ENCODE measurements around the gene VSIR.

VSIR gene

GRCh38 chr10:71753960-71754505, 19.3 kb downstream of the VSIR start:
- H3K27ac ChIP-seq: no peak overlapping the region
- DNase-seq (ENCODE audit: low spot score): no peak
- CTCF ChIA-PET: no interaction called here
- TF ChIP-seq CTCF (conservative IDR thresholded peaks at IDR 0.05; ENCODE audit: low read depth): no peak
- POLR2A ChIA-PET (ENCODE audit: low non-redundant PET): no interaction called here

GRCh38 chr10:71753091-71753959, 20.0 kb downstream of the VSIR start:
- peak overlapping the region; percentile 8; the same call in 1 of the 2 replicates for H3K27ac ChIP-seq
- ChIA-PET CTCF (interaction anchor here (0.9 kb wide), 1 partner anchor 21 kb away, joined by 3 read pairs; no protein-coding TSS in a partner anchor), POLR2A (ENCODE audit: low non-redundant PET) (no interaction called here)
- no peak for DNase-seq (ENCODE audit: low spot score)
- TF ChIP-seq CTCF (conservative IDR thresholded peaks at IDR 0.05; ENCODE audit: low read depth): no peak

- ChIA-PET POLR2A (ENCODE audit: low non-redundant PET) (no interaction called here), CTCF (interaction anchor here (0.5 to 0.9 kb wide), 3 partner anchors 20 to 106 kb away, joined by 3 to 5 read pairs (median 3); no protein-coding TSS in a partner anchor)
- no peak for DNase-seq (ENCODE audit: low spot score)
- peak overlapping the region; percentile 8; the same call in 1 of the 2 replicates for H3K27ac ChIP-seq
- TF ChIP-seq CTCF (conservative IDR thresholded peaks at IDR 0.05; ENCODE audit: low read depth): no peak
These were observed 20.8 kb downstream of the VSIR start for GRCh38 chr10:71752391-71753090.

- CTCF ChIA-PET: interaction anchor here (0.5 to 0.7 kb wide), 2 partner anchors 52 to 106 kb away, joined by 3 to 5 read pairs; no protein-coding TSS in a partner anchor
- no peak for TF ChIP-seq CTCF (conservative IDR thresholded peaks at IDR 0.05; ENCODE audit: low read depth)
- POLR2A ChIA-PET (ENCODE audit: low non-redundant PET): no interaction called here
- DNase-seq (ENCODE audit: low spot score): no peak
- H3K27ac ChIP-seq: no peak overlapping the region
These were observed 21.6 kb downstream of the VSIR start for GRCh38 chr10:71751515-71752224.

GRCh38 chr10:71750986-71751385, 22.3 kb downstream of the VSIR start:
- no peak for TF ChIP-seq CTCF (conservative IDR thresholded peaks at IDR 0.05; ENCODE audit: low read depth)
- no peak for DNase-seq (ENCODE audit: low spot score)
- H3K27ac ChIP-seq: no peak overlapping the region
- ChIA-PET CTCF (no interaction called here), POLR2A (ENCODE audit: low non-redundant PET) (no interaction called here)

Data from RWPE1 (cell line).